A549 (cell line): Measurements from ENCODE around the gene SENP6.

Experiments
- RFX5 ChIP-seq: fragments of 450-650 bp; IDR thresholded peaks from 2 replicates; pipeline ENCODE4 v1.7.1; 2014; ENCODE audit warnings: antibody characterized with exemption, mild to moderate bottlenecking, moderate library complexity
- TF ChIP-seq, protein P1 (sequence below): fragments of >200 bp; sonication (Bioruptor Twin); formaldehyde crosslinking; IDR thresholded peaks from 3 replicates; pipeline ENCODE4 v1.5.1; 2016

DNA sequence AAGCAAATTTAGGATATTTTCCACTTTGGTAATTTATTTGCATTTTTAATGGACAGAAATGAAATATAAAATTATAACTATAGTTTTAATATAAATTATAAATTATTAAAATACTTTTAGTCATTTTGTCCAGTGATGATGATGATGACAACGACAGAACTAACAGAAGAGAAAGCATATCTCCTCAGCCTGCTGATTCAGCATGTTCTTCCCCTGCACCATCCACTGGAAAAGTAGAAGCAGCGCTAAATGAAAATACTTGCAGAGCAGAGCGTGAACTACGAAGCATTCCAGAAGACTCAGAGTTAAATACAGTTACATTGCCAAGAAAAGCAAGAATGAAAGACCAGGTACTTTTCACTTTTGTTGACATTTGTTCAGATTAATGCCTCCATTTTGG lies 64.9 kb downstream of the SENP6 start:
- TF ChIP-seq, protein P1, sequence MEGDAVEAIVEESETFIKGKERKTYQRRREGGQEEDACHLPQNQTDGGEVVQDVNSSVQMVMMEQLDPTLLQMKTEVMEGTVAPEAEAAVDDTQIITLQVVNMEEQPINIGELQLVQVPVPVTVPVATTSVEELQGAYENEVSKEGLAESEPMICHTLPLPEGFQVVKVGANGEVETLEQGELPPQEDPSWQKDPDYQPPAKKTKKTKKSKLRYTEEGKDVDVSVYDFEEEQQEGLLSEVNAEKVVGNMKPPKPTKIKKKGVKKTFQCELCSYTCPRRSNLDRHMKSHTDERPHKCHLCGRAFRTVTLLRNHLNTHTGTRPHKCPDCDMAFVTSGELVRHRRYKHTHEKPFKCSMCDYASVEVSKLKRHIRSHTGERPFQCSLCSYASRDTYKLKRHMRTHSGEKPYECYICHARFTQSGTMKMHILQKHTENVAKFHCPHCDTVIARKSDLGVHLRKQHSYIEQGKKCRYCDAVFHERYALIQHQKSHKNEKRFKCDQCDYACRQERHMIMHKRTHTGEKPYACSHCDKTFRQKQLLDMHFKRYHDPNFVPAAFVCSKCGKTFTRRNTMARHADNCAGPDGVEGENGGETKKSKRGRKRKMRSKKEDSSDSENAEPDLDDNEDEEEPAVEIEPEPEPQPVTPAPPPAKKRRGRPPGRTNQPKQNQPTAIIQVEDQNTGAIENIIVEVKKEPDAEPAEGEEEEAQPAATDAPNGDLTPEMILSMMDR = no peak
- no peak for TF ChIP-seq RFX5
